Natural killer cell (primary cell): ENCODE measurements around the gene MYH11. TPM values are rescaled to one million over a fixed set of nuclear protein-coding genes. Genes with fewer than 3 reads are reported as not detected.

Source experiments
- ATAC-seq, 3 donors: fragments of 150-1000 bp in 2 of 3; fragments of 200-7000 bp in 1 of 3; cut with Tn5 transposase; 1 replicate in 1 of 3; 2 replicates in 2 of 3; pipeline ENCODE4 v1.10.0; 2021; ENCODE audit warnings: mild to moderate bottlenecking in 2 of 3, moderate library complexity in 2 of 3
- DNase-seq, 2 donors: peaks; one replicate each; pipeline versions ENCODE4 v3.0.0 to v3.0.0-alpha.2; 2013 to 2021; ENCODE audit warnings: mixed read lengths in 1 of 2
- H3K27ac ChIP-seq: one replicate; pipeline ENCODE4 v1.5.1; 2013; ENCODE audit warnings: mild to moderate bottlenecking, low read length
- H3K27me3 ChIP-seq: one replicate; pipeline ENCODE4 v1.6.1; 2013; ENCODE audit warnings: low read length; ENCODE audit not compliant: control insufficient read depth, insufficient read depth
- H3K36me3 ChIP-seq: one replicate; pipeline ENCODE4 v1.6.1; 2013; ENCODE audit warnings: low read length; ENCODE audit not compliant: control insufficient read depth, insufficient read depth
- H3K4me1 ChIP-seq: one replicate; pipeline ENCODE4 v1.6.1; 2013; ENCODE audit warnings: low read length; ENCODE audit not compliant: control insufficient read depth, insufficient read depth
- H3K4me3 ChIP-seq: one replicate; pipeline ENCODE4 v1.5.1; 2013; ENCODE audit warnings: low read length
- H3K9me3 ChIP-seq: one replicate; pipeline ENCODE4 v1.6.1; 2013; ENCODE audit warnings: low read length; ENCODE audit not compliant: control insufficient read depth, insufficient read depth
- H3K27ac Mint-ChIP-seq, 2 donors: one replicate each; pipeline ENCODE4 v1.8.0; 2022; ENCODE audit warnings: mild to moderate bottlenecking in 2 of 2, mixed read lengths in 2 of 2, moderate library complexity in 1 of 2
- H3K27me3 Mint-ChIP-seq, 2 donors: one replicate each; pipeline ENCODE4 v1.8.0; 2022; ENCODE audit warnings: low read depth in 2 of 2, mixed read lengths in 2 of 2
- H3K36me3 Mint-ChIP-seq: one replicate; pipeline ENCODE4 v1.8.0; 2022; ENCODE audit warnings: mixed read lengths
- H3K4me1 Mint-ChIP-seq, 2 donors: one replicate each; pipeline ENCODE4 v1.8.0; 2022; ENCODE audit warnings: mixed read lengths in 2 of 2
- H3K4me3 Mint-ChIP-seq: one replicate; pipeline ENCODE4 v1.8.0; 2022; ENCODE audit warnings: mild to moderate bottlenecking, moderate library complexity, mixed read lengths
- H3K9me3 Mint-ChIP-seq, 2 donors: one replicate each; pipeline ENCODE4 v1.8.0; 2022; ENCODE audit warnings: mixed read lengths in 2 of 2
- WGBS: methylation state at CpG from one replicate; pipeline ENCODE4 v1.1.7; 2013; ENCODE audit warnings: missing lambda C conversion rate; ENCODE audit not compliant: insufficient coverage; 5-methylcytosine and 5-hydroxymethylcytosine counted together
- intact Hi-C: fragments of 100-400 bp; cut with micrococcal nuclease; formaldehyde crosslinking; loops from one replicate; pipeline ENCODE4 v1.14.2; 2022
- total RNA-seq, 4 donors: library from RNA; stranded (reverse); fragments of 120-200 nt in 1 of 4; gene quantifications; one replicate each; pipeline versions ENCODE4 v1.2.3 to v1.2.4, GENCODE V29; 2013 to 2022
- TF ChIP-seq, protein P1 (sequence below): fragments of 200-600 bp; IDR thresholded peaks from one replicate; pipeline ENCODE4 v1.8.0; 2022; ENCODE audit warnings: antibody characterized with exemption

Gene MYH11
- total RNA-seq, 3 donors from 2014 or later (not counting 1 experiment from before 2014, with no cell fraction given), result 0.30 TPM; not detected in 2

- Mint-ChIP-seq H3K4me3 (no peak overlapping the region), H3K9me3 (no peaks in the 10 kb centered on the region), H3K27ac (no peak overlapping the region), H3K36me3 (no peaks in the 10 kb centered on the region), H3K4me1 (no peaks in the 10 kb centered on the region), H3K27me3 (peaks cover 0 to 14% of the 10 kb centered on the region in 2 donors)
- no peak overlapping the region for H3K27ac ChIP-seq
- H3K4me1 ChIP-seq, result no peaks in the 10 kb centered on the region
- WGBS, result 77% methylated on average over 6 of the region's 6 CpGs
- no peaks in the 10 kb centered on the region for H3K27me3 ChIP-seq
- H3K36me3 ChIP-seq, result no peaks in the 10 kb centered on the region
- intact Hi-C loops, result no loop called here
- H3K9me3 ChIP-seq, result no peaks in the 10 kb centered on the region
- H3K4me3 ChIP-seq, result no peak overlapping the region
- TF ChIP-seq, protein P1, sequence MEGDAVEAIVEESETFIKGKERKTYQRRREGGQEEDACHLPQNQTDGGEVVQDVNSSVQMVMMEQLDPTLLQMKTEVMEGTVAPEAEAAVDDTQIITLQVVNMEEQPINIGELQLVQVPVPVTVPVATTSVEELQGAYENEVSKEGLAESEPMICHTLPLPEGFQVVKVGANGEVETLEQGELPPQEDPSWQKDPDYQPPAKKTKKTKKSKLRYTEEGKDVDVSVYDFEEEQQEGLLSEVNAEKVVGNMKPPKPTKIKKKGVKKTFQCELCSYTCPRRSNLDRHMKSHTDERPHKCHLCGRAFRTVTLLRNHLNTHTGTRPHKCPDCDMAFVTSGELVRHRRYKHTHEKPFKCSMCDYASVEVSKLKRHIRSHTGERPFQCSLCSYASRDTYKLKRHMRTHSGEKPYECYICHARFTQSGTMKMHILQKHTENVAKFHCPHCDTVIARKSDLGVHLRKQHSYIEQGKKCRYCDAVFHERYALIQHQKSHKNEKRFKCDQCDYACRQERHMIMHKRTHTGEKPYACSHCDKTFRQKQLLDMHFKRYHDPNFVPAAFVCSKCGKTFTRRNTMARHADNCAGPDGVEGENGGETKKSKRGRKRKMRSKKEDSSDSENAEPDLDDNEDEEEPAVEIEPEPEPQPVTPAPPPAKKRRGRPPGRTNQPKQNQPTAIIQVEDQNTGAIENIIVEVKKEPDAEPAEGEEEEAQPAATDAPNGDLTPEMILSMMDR, result no peak
- DNase-seq, result no peak
- ATAC-seq, result no peak
These were observed 77.7 kb downstream of the MYH11 start for GRCh38 chr16:15778999-15779614.

- no peaks in the 10 kb centered on the region for H3K9me3 Mint-ChIP-seq
- H3K4me1 ChIP-seq, result no peaks in the 10 kb centered on the region
- H3K4me3 ChIP-seq, result no peak overlapping the region
- no peaks in the 10 kb centered on the region for H3K36me3 Mint-ChIP-seq
- DNase-seq (no peak), ATAC-seq (no peak)
- no peak overlapping the region for H3K4me3 Mint-ChIP-seq
- H3K27ac Mint-ChIP-seq, result no peak overlapping the region
- H3K27ac ChIP-seq, result no peak overlapping the region
- no peaks in the 10 kb centered on the region for H3K36me3 ChIP-seq
- H3K27me3 ChIP-seq, result no peaks in the 10 kb centered on the region
- TF ChIP-seq, protein P1, result no peak
- no peaks in the 10 kb centered on the region for H3K9me3 ChIP-seq
- no peaks in the 10 kb centered on the region for H3K4me1 Mint-ChIP-seq
- intact Hi-C loops, result no loop called here
- WGBS, result 95% methylated on average over 7 of the region's 8 CpGs
- H3K27me3 Mint-ChIP-seq, result peaks cover 0 to 21% of the 10 kb centered on the region in 2 donors
These were observed 78.6 kb downstream of the MYH11 start for GRCh38 chr16:15778204-15778743.

DNA sequence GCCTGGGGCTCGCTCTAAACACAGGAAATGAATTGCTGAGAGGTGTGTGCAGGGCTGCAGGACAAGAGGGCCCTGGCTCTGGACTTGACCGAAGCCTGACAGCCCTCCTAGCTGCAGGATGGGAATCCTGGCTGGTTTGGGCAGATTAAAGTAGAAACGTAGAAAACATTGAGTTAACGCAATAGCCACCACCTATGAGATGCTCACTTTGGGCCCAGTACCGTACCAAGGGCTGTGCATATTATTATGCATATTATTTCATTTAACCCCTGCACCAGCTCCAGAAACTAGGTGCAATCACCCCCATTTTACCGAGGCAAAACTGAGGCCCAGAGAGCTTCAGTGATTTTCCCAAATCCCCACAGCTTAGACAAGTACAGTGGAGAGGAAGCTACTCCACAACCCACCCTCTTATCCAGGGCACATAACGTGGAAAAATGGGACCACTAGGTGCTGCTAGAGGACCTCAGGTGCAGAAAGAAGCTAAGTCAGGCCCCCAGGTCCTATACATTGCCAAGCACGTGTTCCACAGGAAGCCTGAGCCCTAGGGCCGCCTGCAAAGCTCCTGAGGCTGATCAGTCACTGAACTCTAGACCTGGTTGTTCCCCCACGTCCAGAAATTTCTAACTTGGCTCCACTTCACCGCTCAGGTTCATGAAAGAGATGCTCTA lies 79.2 kb downstream of the MYH11 start:
- ATAC-seq (no peak), DNase-seq (peak in 1 of 2 donors; percentile 9)
- Mint-ChIP-seq H3K27me3 (peaks cover 0 to 21% of the 10 kb centered on the region in 2 donors), H3K4me3 (no peak overlapping the region), H3K36me3 (no peaks in the 10 kb centered on the region), H3K9me3 (no peaks in the 10 kb centered on the region), H3K27ac (no peak overlapping the region), H3K4me1 (no peaks in the 10 kb centered on the region)
- WGBS, result 59% methylated on average over 11 of the region's 11 CpGs
- Histone ChIP-seq H3K36me3 (no peaks in the 10 kb centered on the region), H3K9me3 (no peaks in the 10 kb centered on the region), H3K27ac (no peak overlapping the region), H3K27me3 (no peaks in the 10 kb centered on the region), H3K4me1 (no peaks in the 10 kb centered on the region), H3K4me3 (no peak overlapping the region)
- intact Hi-C loops, result no loop called here
- TF ChIP-seq, protein P1, result no peak
